ENCODE results near the gene TRMT13. TPM values are rescaled to one million over a fixed set of nuclear protein-coding genes. Genes with fewer than 3 reads are reported as not detected.
"Not testable (repeated sequence)": the region's sequence is repeated elsewhere in the genome, so short reads cannot be mapped to it uniquely, and the experiment has no call there.

TRMT13 gene
- polyA plus RNA-seq, 4 donors: 7.6 to 25.5 (median 10.5) TPM

DNA sequence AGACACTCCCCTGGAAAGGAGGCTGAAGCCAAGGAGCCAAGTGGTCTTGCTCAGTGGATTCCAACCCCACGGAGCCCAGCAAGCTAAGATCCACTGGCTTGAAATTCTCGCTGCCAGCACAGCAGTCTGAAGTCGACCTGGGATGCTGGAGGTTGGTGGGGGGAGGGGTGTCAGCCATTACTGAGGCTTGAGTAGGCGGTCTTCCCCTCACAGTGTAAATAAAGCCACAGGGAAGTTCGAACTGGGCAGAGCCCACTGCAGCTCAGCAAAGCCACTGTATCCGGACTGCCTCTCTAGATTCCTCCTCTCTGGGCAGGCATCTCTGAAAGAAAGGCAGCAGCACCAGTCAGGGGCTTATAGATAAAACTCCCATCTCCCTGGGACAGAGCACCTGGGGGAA lies 67.1 kb downstream of the TRMT13 start:
- WGBS, 3 donors: 74 to 95% (median 89%) methylated on average over 6 of the region's 6 CpGs
- H3K27ac ChIP-seq (ENCODE audit: low read depth in 1 of 3, low read length in 2 of 3); H3K27me3 ChIP-seq (ENCODE audit: control insufficient read depth in 3 of 3, insufficient read depth in 3 of 3, low read length in 3 of 3); H3K9me3 ChIP-seq (ENCODE audit: control insufficient read depth in 2 of 2, insufficient read depth in 1 of 2, low read depth in 1 of 2, low read length in 1 of 2); FAIRE-seq; H3K4me1 ChIP-seq (ENCODE audit: control insufficient read depth in 3 of 3, insufficient read depth in 2 of 3, low read depth in 1 of 3, low read length in 2 of 3); H3K4me3 ChIP-seq (ENCODE audit: low read depth in 1 of 3, low read length in 3 of 3); DNase-seq: not testable (repeated sequence)
- H3K36me3 ChIP-seq (ENCODE audit: control insufficient read depth in 3 of 3, insufficient read depth in 2 of 3, low read depth in 1 of 3, low read length in 3 of 3): peaks cover 2 to 14% (median 3%) of the 10 kb centered on the region in 3 donors

Other genes with a start within 250 kb of the TRMT13 start
- gene SLC35A3, start 163.2 kb upstream of the TRMT13 start, polyA plus RNA-seq: 100 to 1,000 TPM in 1 of 4 donors, 10 to 100 TPM in 3; 17.8 to 103 (median 25.6) TPM
- gene SASS6, start 233 bp upstream of the TRMT13 start, polyA plus RNA-seq: 1 to 10 TPM; 1.8 to 5.0 (median 2.6) TPM
- 1 to 10 TPM in 3 of 4 donors, under 1 TPM in 1; 0.34 to 2.7 (median 1.4) TPM for gene LRRC39, start 45.1 kb downstream of the TRMT13 start, polyA plus RNA-seq
- 10 to 100 TPM in 1 of 4 donors, 1 to 10 TPM in 3; 1.1 to 12.2 (median 3.6) TPM for gene DBT, start 116.7 kb downstream of the TRMT13 start, polyA plus RNA-seq
- gene RTCA, start 133.1 kb downstream of the TRMT13 start, polyA plus RNA-seq: 10 to 100 TPM; 31.3 to 70.2 (median 46.6) TPM
- 10 to 100 TPM in 3 of 4 donors, 1 to 10 TPM in 1; 4.2 to 18.0 (median 12.6) TPM for gene CDC14A, start 219.3 kb downstream of the TRMT13 start, polyA plus RNA-seq

All from small intestine (tissue), 7 donors.